SU-DHL-6 (cell line): ENCODE data around the gene TMEM128.
A peak's percentile ranks its signal among the peaks of the same experiment; 100 is the strongest.
"Not testable (repeated sequence)": the region's sequence is repeated elsewhere in the genome, so short reads cannot be mapped to it uniquely, and the experiment has no call there.

Source experiments
- H2AFZ ChIP-seq: fragments of 200-600 bp; sonication (generic); 2 replicates; pipeline ENCODE4 v1.6.1; 2014; ENCODE audit warnings: low read depth, mild to moderate bottlenecking, moderate library complexity, mixed read lengths, antibody characterized with exemption, low read length; ENCODE audit not compliant: severe bottlenecking
- H3F3A ChIP-seq: fragments of 200-600 bp; shearing (Covaris generic); 2 replicates; pipeline ENCODE4 v1.6.0; 2016; ENCODE audit warnings: antibody characterized with exemption, mild to moderate bottlenecking; ENCODE audit not compliant: insufficient read depth
- H3K27ac ChIP-seq: fragments of 200-600 bp; sonication (generic); 2 replicates; pipeline ENCODE4 v1.5.1; 2016; ENCODE audit warnings: low read depth, mild to moderate bottlenecking, low read length, moderate library complexity, mixed read lengths
- H3K27me3 ChIP-seq: fragments of 200-600 bp; sonication (generic), shearing (Covaris generic); 2 replicates; pipeline ENCODE4 v1.6.0; 2014; ENCODE audit warnings: mild to moderate bottlenecking, low read length
- H3K36me3 ChIP-seq: fragments of 200-600 bp; sonication (generic); 2 replicates; pipeline ENCODE4 v1.6.1; 2014; ENCODE audit warnings: mild to moderate bottlenecking, low read length, mixed read lengths
- H3K4me2 ChIP-seq: fragments of 300-600, 200-600 bp; shearing (Covaris generic), sonication (generic); 2 replicates; pipeline ENCODE4 v1.6.0; 2014; ENCODE audit warnings: low read length, low read depth, mild to moderate bottlenecking; ENCODE audit not compliant: poor library complexity, severe bottlenecking
- H3K4me3 ChIP-seq: fragments of 200-600 bp; sonication (generic); 2 replicates; pipeline ENCODE4 v1.5.1; 2014; ENCODE audit warnings: antibody characterized with exemption, low read length, mild to moderate bottlenecking, mixed read lengths; ENCODE audit not compliant: insufficient read depth, poor library complexity, severe bottlenecking
- H3K79me2 ChIP-seq: fragments of 200-600 bp; sonication (generic); 2 replicates; pipeline ENCODE4 v1.6.1; 2014; ENCODE audit warnings: mild to moderate bottlenecking, low read length, moderate library complexity; ENCODE audit not compliant: insufficient read depth
- H3K9ac ChIP-seq: fragments of 200-600 bp; sonication (generic); 2 replicates; pipeline ENCODE4 v1.7.0; 2014; ENCODE audit warnings: mild to moderate bottlenecking, low read length
- H3K9me2 ChIP-seq: fragments of 200-600 bp; sonication (generic); replicated peaks from 2 replicates; pipeline ENCODE4 v1.6.1; 2014; ENCODE audit warnings: low read length; ENCODE audit not compliant: insufficient read depth
- H3K9me3 ChIP-seq: fragments of 200-600 bp; sonication (generic); 2 replicates; pipeline ENCODE4 v1.6.1; 2014; ENCODE audit warnings: low read length, mixed read lengths; ENCODE audit not compliant: insufficient read depth
- H4K20me1 ChIP-seq: fragments of 200-600 bp; sonication (generic); 2 replicates; pipeline ENCODE4 v1.6.1; 2014; ENCODE audit warnings: low read depth, mild to moderate bottlenecking, antibody characterized with exemption, low read length, moderate library complexity, mixed read lengths
- EZH2phosphoT487 ChIP-seq: fragments of 200-600 bp; sonication (generic), shearing (Covaris generic); conservative IDR thresholded peaks from 2 replicates; pipeline ENCODE4 v1.6.1; 2018; ENCODE audit warnings: mild to moderate bottlenecking, antibody characterized with exemption, low read length, moderate library complexity, mixed read lengths
- TF ChIP-seq, protein P1 (sequence below): fragments of 200-600 bp; sonication (generic); IDR thresholded peaks from one replicate; pipeline ENCODE4 v1.5.1; 2017; ENCODE audit warnings: antibody characterized with exemption, mild to moderate bottlenecking, low read length, moderate library complexity; ENCODE audit not compliant: insufficient read depth, poor library complexity, severe bottlenecking

Gene TMEM128

DNA sequence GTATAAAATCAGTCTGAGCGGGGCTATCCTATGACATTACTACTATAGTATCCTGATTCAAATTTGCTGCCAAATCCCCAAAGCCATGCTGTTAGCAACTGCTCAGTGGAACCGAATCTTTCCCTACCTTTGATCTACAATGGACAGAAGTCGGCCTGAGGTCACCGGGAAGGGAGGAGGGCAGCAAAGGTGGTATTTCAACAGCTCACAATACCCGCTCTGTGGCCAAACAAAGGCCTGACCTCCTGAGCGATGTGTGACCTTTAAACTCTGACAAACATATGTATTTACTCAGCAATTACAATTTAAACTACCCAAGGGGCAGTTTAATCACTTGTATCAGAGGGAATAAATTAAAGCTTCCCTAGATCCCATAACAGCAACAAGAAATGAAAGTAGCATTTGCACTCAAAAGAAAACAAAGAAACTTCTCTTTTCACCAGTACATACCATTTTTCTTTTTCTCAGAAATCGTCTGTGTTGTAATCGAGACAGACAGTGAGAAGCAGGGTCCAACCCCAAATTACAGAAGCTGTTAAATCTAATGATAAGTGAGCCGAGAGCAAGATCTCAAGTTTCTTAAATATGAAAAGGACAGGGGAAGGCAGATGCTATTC lies 11.6 kb upstream of the TMEM128 start:
- Histone ChIP-seq H3F3A (no peaks in the 10 kb centered on the region; the same call in 1 of the 2 replicates), H2AFZ (peak overlapping the region; percentile 38), H3K4me2 (peak overlapping the region; percentile 19), H3K79me2 (no peaks in the 10 kb centered on the region), H3K9me2 (no peaks in the 10 kb centered on the region), H3K4me3 (no peak overlapping the region), H3K9me3 (no peaks in the 10 kb centered on the region), H3K9ac (no peak overlapping the region; the same call in 1 of the 2 replicates), H3K27me3 (no peaks in the 10 kb centered on the region), H3K27ac (no peak overlapping the region), H3K36me3 (no peaks in the 10 kb centered on the region), H4K20me1 (no peaks in the 10 kb centered on the region)
- TF ChIP-seq, protein P1, sequence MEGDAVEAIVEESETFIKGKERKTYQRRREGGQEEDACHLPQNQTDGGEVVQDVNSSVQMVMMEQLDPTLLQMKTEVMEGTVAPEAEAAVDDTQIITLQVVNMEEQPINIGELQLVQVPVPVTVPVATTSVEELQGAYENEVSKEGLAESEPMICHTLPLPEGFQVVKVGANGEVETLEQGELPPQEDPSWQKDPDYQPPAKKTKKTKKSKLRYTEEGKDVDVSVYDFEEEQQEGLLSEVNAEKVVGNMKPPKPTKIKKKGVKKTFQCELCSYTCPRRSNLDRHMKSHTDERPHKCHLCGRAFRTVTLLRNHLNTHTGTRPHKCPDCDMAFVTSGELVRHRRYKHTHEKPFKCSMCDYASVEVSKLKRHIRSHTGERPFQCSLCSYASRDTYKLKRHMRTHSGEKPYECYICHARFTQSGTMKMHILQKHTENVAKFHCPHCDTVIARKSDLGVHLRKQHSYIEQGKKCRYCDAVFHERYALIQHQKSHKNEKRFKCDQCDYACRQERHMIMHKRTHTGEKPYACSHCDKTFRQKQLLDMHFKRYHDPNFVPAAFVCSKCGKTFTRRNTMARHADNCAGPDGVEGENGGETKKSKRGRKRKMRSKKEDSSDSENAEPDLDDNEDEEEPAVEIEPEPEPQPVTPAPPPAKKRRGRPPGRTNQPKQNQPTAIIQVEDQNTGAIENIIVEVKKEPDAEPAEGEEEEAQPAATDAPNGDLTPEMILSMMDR, result no peak
- no peak for TF ChIP-seq EZH2phosphoT487

- not testable (repeated sequence) for H4K20me1 ChIP-seq, H3K9me3 ChIP-seq, H3K79me2 ChIP-seq, H3K4me2 ChIP-seq, H3K27ac ChIP-seq, H3K36me3 ChIP-seq, H3K4me3 ChIP-seq, H3F3A ChIP-seq, H3K9me2 ChIP-seq, H3K27me3 ChIP-seq, H2AFZ ChIP-seq, H3K9ac ChIP-seq
These were observed 9.7 kb upstream of the TMEM128 start for GRCh38 chr4:4257705-4258104.

DNA sequence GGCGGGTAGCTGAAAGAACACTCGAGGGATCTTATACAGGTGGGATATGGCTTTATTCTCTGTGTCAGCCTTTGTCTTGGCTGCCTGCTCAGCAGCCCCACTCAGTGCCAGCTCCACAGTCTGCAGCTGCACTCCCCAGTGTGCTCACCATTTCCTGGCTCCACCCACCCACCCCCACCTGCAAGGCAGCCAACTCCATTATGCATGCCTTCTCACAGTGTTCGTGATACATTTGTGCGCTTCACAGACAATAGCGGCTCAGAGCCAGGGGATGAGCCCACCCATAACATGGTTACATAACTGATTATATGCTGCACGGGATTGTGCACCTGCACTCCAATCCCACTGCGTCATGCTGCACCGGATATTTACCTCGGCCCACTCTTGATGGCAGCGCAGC lies 8.8 kb upstream of the TMEM128 start:
- H3K9ac ChIP-seq, result no peak overlapping the region
- H2AFZ ChIP-seq, result no peak overlapping the region
- H3K9me2 ChIP-seq, result no peaks in the 10 kb centered on the region
- H3K4me2 ChIP-seq, result no peak overlapping the region
- no peak overlapping the region for H3K4me3 ChIP-seq
- TF ChIP-seq, protein P1, result no peak
- no peak for TF ChIP-seq EZH2phosphoT487
- H3K79me2 ChIP-seq, result no peaks in the 10 kb centered on the region
- no peaks in the 10 kb centered on the region for H3K36me3 ChIP-seq
- no peaks in the 10 kb centered on the region for H4K20me1 ChIP-seq
- no peak overlapping the region for H3K27ac ChIP-seq
- H3K9me3 ChIP-seq, result no peaks in the 10 kb centered on the region
- H3K27me3 ChIP-seq, result no peaks in the 10 kb centered on the region
- peaks cover under 1% of the 10 kb centered on the region; the same call in 1 of the 2 replicates for H3F3A ChIP-seq

DNA sequence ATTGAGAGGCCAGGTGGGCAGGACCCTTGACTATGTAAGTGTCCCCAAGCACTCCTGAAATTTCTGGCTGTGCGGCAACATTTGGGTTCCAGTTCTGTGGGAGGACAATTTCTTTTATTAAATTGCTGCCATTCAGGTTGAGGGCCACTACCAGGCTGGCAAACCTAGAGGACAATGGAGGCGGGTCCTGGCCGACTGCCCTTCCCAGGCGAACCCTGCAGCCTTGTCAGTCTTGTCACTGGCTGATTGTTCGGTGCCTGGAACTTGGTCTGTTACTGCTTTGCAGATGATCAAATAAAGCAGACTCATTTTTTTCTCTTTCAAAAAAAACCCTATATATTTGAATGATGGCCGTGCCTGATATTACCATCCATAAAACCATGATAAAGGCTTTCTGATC lies 6.6 kb upstream of the TMEM128 start:
- Histone ChIP-seq H3K9me3 (no peaks in the 10 kb centered on the region), H4K20me1 (no peaks in the 10 kb centered on the region), H3K36me3 (no peaks in the 10 kb centered on the region), H3K79me2 (no peaks in the 10 kb centered on the region), H3K27me3 (no peaks in the 10 kb centered on the region), H3K4me3 (no peak overlapping the region), H3F3A (0 out of 2 replicates have a peak, but pooled peaks cover 3% of the 10 kb centered on the region), H2AFZ (no peak overlapping the region), H3K9ac (no peak overlapping the region), H3K27ac (no peak overlapping the region), H3K9me2 (no peaks in the 10 kb centered on the region), H3K4me2 (no peak overlapping the region)
- TF ChIP-seq, protein P1, result no peak
- TF ChIP-seq EZH2phosphoT487, result no peak
